Fibroblast of lung (primary cell): ENCODE results near the gene FARP1. TPM values are rescaled to one million over a fixed set of nuclear protein-coding genes. Genes with fewer than 3 reads are reported as not detected.

Experiments used
- DNase-seq, 2 donors: peaks; one replicate each; pipeline versions ENCODE4 v3.0.0 to v3.0.0-alpha.2; 2010; ENCODE audit warnings: low read depth in 2 of 2
- H2AFZ ChIP-seq: 2 replicates; pipeline ENCODE4 v1.5.1; 2012; ENCODE audit warnings: low read length, control low read depth, inconsistent platforms
- H3K27ac ChIP-seq: 2 replicates; pipeline ENCODE4 v1.5.1; 2011; ENCODE audit warnings: low read length, control low read depth; ENCODE audit not compliant: insufficient read depth
- H3K27me3 ChIP-seq: 2 replicates; pipeline ENCODE4 v1.5.1; 2011; ENCODE audit warnings: mild to moderate bottlenecking, low read length; ENCODE audit not compliant: control insufficient read depth, insufficient read depth
- H3K36me3 ChIP-seq: 2 replicates; pipeline ENCODE4 v1.5.1; 2011; ENCODE audit warnings: low read length; ENCODE audit not compliant: control insufficient read depth, insufficient read depth
- H3K4me1 ChIP-seq: 2 replicates; pipeline ENCODE4 v1.5.1; 2011; ENCODE audit warnings: low read length; ENCODE audit not compliant: control insufficient read depth, insufficient read depth; ENCODE audit errors: extremely low read depth
- H3K4me2 ChIP-seq: 2 replicates; pipeline ENCODE4 v1.5.1; 2011; ENCODE audit warnings: low read length, control low read depth; ENCODE audit not compliant: insufficient read depth; ENCODE audit errors: extremely low read depth
- H3K4me3 ChIP-seq, 4 experiments: fragments of 200-600 bp in 1 of 4; sonication (generic) in 1 of 4; replicated peaks in 1 of 4; 2 replicates each; pipeline ENCODE4 v1.5.1; 2011 to 2016; ENCODE audit warnings: low read length in 4 of 4, low read depth in 3 of 4, mild to moderate bottlenecking in 3 of 4, control low read depth in 2 of 4, inconsistent platforms in 1 of 4, mixed read lengths in 1 of 4; ENCODE audit not compliant: insufficient read depth in 1 of 4; ENCODE audit errors: control extremely low read depth in 1 of 4
- H3K79me2 ChIP-seq: 2 replicates; pipeline ENCODE4 v1.5.1; 2012; ENCODE audit warnings: mild to moderate bottlenecking, low read length, inconsistent platforms; ENCODE audit not compliant: control insufficient read depth, insufficient read depth
- H3K9ac ChIP-seq: 2 replicates; pipeline ENCODE4 v1.5.1; 2011; ENCODE audit warnings: mild to moderate bottlenecking, low read length, control low read depth; ENCODE audit not compliant: insufficient read depth
- H3K9me3 ChIP-seq: 2 replicates; pipeline ENCODE4 v1.5.1; 2012; ENCODE audit warnings: low read depth, low read length; ENCODE audit not compliant: control insufficient read depth, insufficient read depth
- H4K20me1 ChIP-seq: 2 replicates; pipeline ENCODE4 v1.5.1; 2011; ENCODE audit warnings: low read length; ENCODE audit not compliant: control insufficient read depth, insufficient read depth; ENCODE audit errors: extremely low read depth
- EZH2 ChIP-seq: IDR thresholded peaks from 2 replicates; pipeline ENCODE4 v1.5.1; 2012; ENCODE audit warnings: low read length, control low read depth, mild to moderate bottlenecking; ENCODE audit errors: missing control alignments
- polyA plus RNA-seq, 2 donors: library from polyadenylated mRNA; depleted of rRNA in 1 of 2; stranded (reverse) in 1 of 2; unstranded in 1 of 2; fragments of >200 nt; gene quantifications; 2 replicates each; pipeline ENCODE4 v1.2.1, GENCODE V29; 2011 to 2012; ENCODE audit warnings: missing spikeins in 1 of 2
- total RNA-seq: library from RNA; depleted of rRNA; stranded (reverse); fragments of >200 nt; gene quantifications from 2 replicates; pipeline ENCODE4 v1.2.1, GENCODE V29; 2014
- TF ChIP-seq, protein P1 (sequence below), 2 donors: IDR thresholded peaks in 1 of 2; conservative IDR thresholded peaks in 1 of 2; 1 replicate in 1 of 2; 2 replicates in 1 of 2; pipeline ENCODE4 v1.5.1; 2011 to 2012; ENCODE audit warnings: low read length in 2 of 2, control low read depth in 1 of 2, inconsistent platforms in 1 of 2, low read depth in 1 of 2, mild to moderate bottlenecking in 1 of 2

FARP1 gene
- total and polyA plus RNA-seq, 2 donors (not counting 1 experiment from before 2014, with no cell fraction given): 50.9 to 199 TPM

DNA sequence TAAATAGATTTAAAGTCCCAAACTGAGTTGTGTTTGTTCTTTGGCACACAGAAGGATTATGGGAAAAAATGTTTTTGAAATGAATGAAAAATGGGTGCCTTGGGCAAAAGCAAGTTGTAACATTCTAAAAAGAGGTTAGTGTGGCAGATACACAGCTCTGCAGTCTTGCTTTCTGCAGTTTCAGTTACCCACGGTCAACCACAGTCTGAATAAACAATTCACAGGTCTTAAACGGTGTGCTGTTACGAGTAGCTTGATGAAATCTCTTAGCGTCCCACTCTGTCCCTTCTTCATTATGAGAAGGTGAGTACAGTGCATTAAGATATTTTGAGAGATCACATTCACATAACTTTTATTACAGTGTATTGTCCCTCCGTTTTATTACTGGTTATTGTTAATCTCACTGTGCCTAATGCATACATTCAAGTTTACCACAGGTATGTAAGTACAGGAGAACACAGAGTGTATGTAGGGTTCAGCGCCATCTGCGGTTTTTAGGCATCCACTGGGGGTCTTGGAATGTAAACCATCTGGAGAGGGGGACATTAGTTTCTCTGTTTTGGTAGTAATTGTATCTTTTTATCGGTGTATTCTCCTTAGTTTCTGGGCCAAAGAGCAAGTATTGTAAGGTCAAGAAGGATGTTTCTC is 8.1 kb downstream of the FARP1 start:
- Histone ChIP-seq H3K9ac (no peak overlapping the region), H2AFZ (no peak overlapping the region), H3K27ac (no peak overlapping the region), H3K27me3 (no peaks in the 10 kb centered on the region), H3K4me2 (no peak overlapping the region), H3K79me2 (peaks cover 83% of the 10 kb centered on the region), H3K4me1 (peaks cover 15% of the 10 kb centered on the region), H4K20me1 (no peaks in the 10 kb centered on the region), H3K9me3 (no peaks in the 10 kb centered on the region), H3K36me3 (no peaks in the 10 kb centered on the region), H3K4me3 (no peak overlapping the region)
- TF ChIP-seq EZH2: no peak
- TF ChIP-seq, protein P1, sequence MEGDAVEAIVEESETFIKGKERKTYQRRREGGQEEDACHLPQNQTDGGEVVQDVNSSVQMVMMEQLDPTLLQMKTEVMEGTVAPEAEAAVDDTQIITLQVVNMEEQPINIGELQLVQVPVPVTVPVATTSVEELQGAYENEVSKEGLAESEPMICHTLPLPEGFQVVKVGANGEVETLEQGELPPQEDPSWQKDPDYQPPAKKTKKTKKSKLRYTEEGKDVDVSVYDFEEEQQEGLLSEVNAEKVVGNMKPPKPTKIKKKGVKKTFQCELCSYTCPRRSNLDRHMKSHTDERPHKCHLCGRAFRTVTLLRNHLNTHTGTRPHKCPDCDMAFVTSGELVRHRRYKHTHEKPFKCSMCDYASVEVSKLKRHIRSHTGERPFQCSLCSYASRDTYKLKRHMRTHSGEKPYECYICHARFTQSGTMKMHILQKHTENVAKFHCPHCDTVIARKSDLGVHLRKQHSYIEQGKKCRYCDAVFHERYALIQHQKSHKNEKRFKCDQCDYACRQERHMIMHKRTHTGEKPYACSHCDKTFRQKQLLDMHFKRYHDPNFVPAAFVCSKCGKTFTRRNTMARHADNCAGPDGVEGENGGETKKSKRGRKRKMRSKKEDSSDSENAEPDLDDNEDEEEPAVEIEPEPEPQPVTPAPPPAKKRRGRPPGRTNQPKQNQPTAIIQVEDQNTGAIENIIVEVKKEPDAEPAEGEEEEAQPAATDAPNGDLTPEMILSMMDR (conservative IDR thresholded peaks at IDR 0.05 in 1 of 2, IDR thresholded peaks at IDR 0.05 in 1 of 2; ENCODE audit: low read depth in 1 of 2, low read length in 2 of 2): no peak
- DNase-seq: no peak

GRCh38 chr13:98155475-98156109 is 12.7 kb downstream of the FARP1 start:
- Histone ChIP-seq H4K20me1 (no peaks in the 10 kb centered on the region), H3K36me3 (no peaks in the 10 kb centered on the region), H3K79me2 (peaks cover 83% of the 10 kb centered on the region), H3K9me3 (no peaks in the 10 kb centered on the region), H3K9ac (no peak overlapping the region), H3K27ac (peak overlapping the region; percentile 53), H3K27me3 (no peaks in the 10 kb centered on the region), H3K4me1 (peaks cover 12% of the 10 kb centered on the region), H3K4me2 (no peak overlapping the region), H3K4me3 (no peak overlapping the region), H2AFZ (no peak overlapping the region)
- DNase-seq: peak; percentile 80 to 87
- TF ChIP-seq EZH2: no peak
- TF ChIP-seq, protein P1 (conservative IDR thresholded peaks at IDR 0.05 in 1 of 2, IDR thresholded peaks at IDR 0.05 in 1 of 2; ENCODE audit: low read depth in 1 of 2, low read length in 2 of 2): no peak

GRCh38 chr13:98156259-98156658 is 13.4 kb downstream of the FARP1 start:
- H4K20me1 ChIP-seq: no peaks in the 10 kb centered on the region
- no peaks in the 10 kb centered on the region for H3K27me3 ChIP-seq
- no peaks in the 10 kb centered on the region for H3K36me3 ChIP-seq
- TF ChIP-seq, protein P1 (conservative IDR thresholded peaks at IDR 0.05 in 1 of 2, IDR thresholded peaks at IDR 0.05 in 1 of 2; ENCODE audit: low read depth in 1 of 2, low read length in 2 of 2): no peak
- no peak for TF ChIP-seq EZH2
- H3K4me1 ChIP-seq: peaks cover 12% of the 10 kb centered on the region
- H3K79me2 ChIP-seq: peaks cover 82% of the 10 kb centered on the region
- H3K4me2 ChIP-seq: no peak overlapping the region
- H3K27ac ChIP-seq: peak overlapping the region; percentile 16
- no peaks in the 10 kb centered on the region for H3K9me3 ChIP-seq
- no peak overlapping the region for H3K9ac ChIP-seq
- no peak for DNase-seq
- H3K4me3 ChIP-seq: no peak overlapping the region
- no peak overlapping the region for H2AFZ ChIP-seq
